Measurements from ENCODE around the gene GSN. TPM values are rescaled to one million over a fixed set of nuclear protein-coding genes. Genes with fewer than 3 reads are reported as not detected.

GSN gene
- total RNA-seq, 1 experiment from 2014 or later, result 68.3 TPM

DNA sequence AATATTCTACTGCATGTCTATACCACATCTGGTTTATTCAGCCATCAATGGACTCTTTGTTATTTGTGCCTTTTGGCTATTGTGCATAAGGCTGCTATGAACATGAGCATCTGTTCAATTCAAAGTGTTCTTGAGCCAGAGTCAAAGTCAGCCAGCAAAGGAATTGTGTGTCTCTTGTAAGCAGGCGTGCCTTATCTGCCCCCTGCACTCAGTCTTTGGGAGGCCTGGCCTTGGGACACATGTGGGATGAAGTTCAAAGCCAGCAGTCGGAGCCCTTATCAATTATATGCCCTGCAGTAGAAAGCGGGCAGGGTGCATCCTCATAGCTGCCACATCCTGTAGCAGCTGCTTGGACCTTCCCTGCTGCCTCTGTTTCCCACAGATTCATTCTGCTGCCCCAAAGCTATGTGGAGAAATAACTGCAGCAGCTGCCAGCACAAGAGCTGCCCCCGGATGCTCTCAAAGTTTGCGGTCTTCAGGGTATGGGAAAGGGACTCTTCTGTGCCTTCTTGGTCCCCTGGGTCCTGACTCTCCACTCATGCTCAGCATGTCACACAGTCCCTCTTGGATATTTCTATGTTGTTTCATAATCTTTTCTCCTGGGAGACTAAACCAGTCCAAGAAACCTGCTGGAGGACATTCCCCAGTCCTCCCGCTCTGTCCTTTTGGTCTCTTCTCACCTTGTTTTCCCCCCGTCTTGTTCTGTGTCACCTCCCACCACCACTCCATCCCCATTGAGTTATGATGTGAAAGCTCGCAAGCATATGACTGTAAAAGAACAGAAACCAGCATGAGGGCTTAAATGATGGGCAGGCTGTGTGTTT is 66.2 kb downstream of the GSN start:
- CTCF ChIA-PET, result no interaction called here
- BruUV-seq (replicated peaks), result no TSS peak
- DNase-seq, result no peak
- no peaks in the 10 kb centered on the region for H3K9me3 Mint-ChIP-seq (ENCODE audit: low read depth, unreplicated experiment)
- TF ChIP-seq CTCF (IDR thresholded peaks at IDR 0.05; ENCODE audit: unreplicated experiment), result no peak
- peaks cover 12% of the 10 kb centered on the region for H3K36me3 Mint-ChIP-seq (ENCODE audit: insufficient read depth, unreplicated experiment)
- H3K4me1 Mint-ChIP-seq (ENCODE audit: low read depth, unreplicated experiment), result no peaks in the 10 kb centered on the region
- no peak overlapping the region for H3K4me3 Mint-ChIP-seq (ENCODE audit: low read depth, unreplicated experiment)
- intact Hi-C loops (cut with micrococcal nuclease; ENCODE audit: unreplicated experiment), result no loop called here
- H3K27me3 Mint-ChIP-seq (ENCODE audit: unreplicated experiment), result no peaks in the 10 kb centered on the region
- no peak overlapping the region for H3K27ac Mint-ChIP-seq (ENCODE audit: unreplicated experiment)

GRCh38 chr9:121336665-121337064 is 68.7 kb downstream of the GSN start:
- BruUV-seq (replicated peaks), result no TSS peak
- Mint-ChIP-seq H3K9me3 (ENCODE audit: low read depth, unreplicated experiment) (no peaks in the 10 kb centered on the region), H3K27ac (ENCODE audit: unreplicated experiment) (no peak overlapping the region), H3K4me1 (ENCODE audit: low read depth, unreplicated experiment) (no peaks in the 10 kb centered on the region), H3K4me3 (ENCODE audit: low read depth, unreplicated experiment) (no peak overlapping the region), H3K27me3 (ENCODE audit: unreplicated experiment) (no peaks in the 10 kb centered on the region), H3K36me3 (ENCODE audit: insufficient read depth, unreplicated experiment) (no peaks in the 10 kb centered on the region)
- DNase-seq, result no peak
- CTCF ChIA-PET, result no interaction called here
- intact Hi-C loops (cut with micrococcal nuclease; ENCODE audit: unreplicated experiment), result no loop called here
- TF ChIP-seq CTCF (IDR thresholded peaks at IDR 0.05; ENCODE audit: unreplicated experiment), result no peak

DNA sequence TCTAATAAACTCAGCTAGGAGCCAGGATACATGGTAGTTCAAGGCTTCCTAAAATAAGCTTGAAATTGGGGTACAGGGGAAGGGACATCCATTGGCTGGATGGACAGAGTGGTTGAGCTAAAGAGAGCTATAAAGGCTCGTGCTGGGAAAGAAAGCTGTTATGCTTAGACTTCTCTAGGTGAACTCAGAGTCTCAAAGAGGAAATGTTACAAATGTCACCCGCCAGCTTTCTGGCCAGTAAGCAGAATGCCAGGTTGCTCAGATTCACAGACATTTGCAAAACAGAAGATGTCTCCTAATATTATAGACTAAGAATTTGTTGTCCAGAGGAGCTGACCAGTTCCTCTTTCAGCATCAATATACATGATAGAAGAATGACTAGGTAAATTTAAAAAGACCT is 71.5 kb downstream of the GSN start:
- H3K9me3 Mint-ChIP-seq (ENCODE audit: low read depth, unreplicated experiment), result no peaks in the 10 kb centered on the region
- no peak for TF ChIP-seq CTCF (IDR thresholded peaks at IDR 0.05; ENCODE audit: unreplicated experiment)
- no peak overlapping the region for H3K4me3 Mint-ChIP-seq (ENCODE audit: low read depth, unreplicated experiment)
- H3K27ac Mint-ChIP-seq (ENCODE audit: unreplicated experiment), result no peak overlapping the region
- H3K4me1 Mint-ChIP-seq (ENCODE audit: low read depth, unreplicated experiment), result no peaks in the 10 kb centered on the region
- DNase-seq, result no peak
- no TSS peak for BruUV-seq (replicated peaks)
- H3K36me3 Mint-ChIP-seq (ENCODE audit: insufficient read depth, unreplicated experiment), result no peaks in the 10 kb centered on the region
- H3K27me3 Mint-ChIP-seq (ENCODE audit: unreplicated experiment), result no peaks in the 10 kb centered on the region
- intact Hi-C loops (cut with micrococcal nuclease; ENCODE audit: unreplicated experiment), result no loop called here
- CTCF ChIA-PET, result no interaction called here

- DNase-seq, result no peak
- Mint-ChIP-seq H3K27ac (ENCODE audit: unreplicated experiment) (no peak overlapping the region), H3K9me3 (ENCODE audit: low read depth, unreplicated experiment) (no peaks in the 10 kb centered on the region), H3K27me3 (ENCODE audit: unreplicated experiment) (no peaks in the 10 kb centered on the region), H3K4me1 (ENCODE audit: low read depth, unreplicated experiment) (no peaks in the 10 kb centered on the region), H3K36me3 (ENCODE audit: insufficient read depth, unreplicated experiment) (no peaks in the 10 kb centered on the region), H3K4me3 (ENCODE audit: low read depth, unreplicated experiment) (no peak overlapping the region)
- CTCF ChIA-PET, result no interaction called here
- BruUV-seq (replicated peaks), result TSS peak; percentile 64
- TF ChIP-seq CTCF (IDR thresholded peaks at IDR 0.05; ENCODE audit: unreplicated experiment), result no peak
- intact Hi-C loops (cut with micrococcal nuclease; ENCODE audit: unreplicated experiment), result no loop called here
These were observed 72.9 kb downstream of the GSN start for GRCh38 chr9:121340676-121341392.
